Measurements from ENCODE around the gene MAN1C1. TPM values are rescaled to one million over a fixed set of nuclear protein-coding genes. Genes with fewer than 3 reads are reported as not detected.

Gene MAN1C1
- polyA plus RNA-seq, 1 of the 3 experiments (the other 2 are of a cell fraction): 0.20 TPM

GRCh38 chr1:25700626-25701025 lies 84.0 kb downstream of the MAN1C1 start:
- Histone ChIP-seq H3K27me3 (ENCODE audit: insufficient read depth) (no peaks in the 10 kb centered on the region), H3K9me3 (no peaks in the 10 kb centered on the region), H3K4me1 (ENCODE audit: control insufficient read depth in 1 of 2, insufficient read depth in 2 of 2, low read depth in 1 of 2, low read length in 1 of 2) (peaks cover 5 to 50% of the 10 kb centered on the region in 2 experiments; a peak in 2 of 4 replicates), H3K27ac (ENCODE audit: low read depth in 2 of 2, low read length in 1 of 2) (peak overlapping the region in 1 of 2 experiments; percentile 43; a peak in 1 of 4 replicates), H3K79me2 (ENCODE audit: insufficient read depth) (no peaks in the 10 kb centered on the region), H2AFZ (ENCODE audit: low read depth) (no peak overlapping the region), H4K20me1 (ENCODE audit: insufficient read depth) (no peaks in the 10 kb centered on the region), H3K4me3 (ENCODE audit: low read depth in 2 of 2, low read length in 1 of 2) (no peak overlapping the region), H3K4me2 (no peak overlapping the region), H3F3A (replicated peaks; ENCODE audit: insufficient read depth) (no peaks in the 10 kb centered on the region), H3K9me2 (no peaks in the 10 kb centered on the region), H3K9ac (no peak overlapping the region), H3K36me3 (replicated peaks in 1 of 2; ENCODE audit: control insufficient read depth in 1 of 2, insufficient read depth in 2 of 2, low read length in 1 of 2) (no peaks in the 10 kb centered on the region)
- DNase-seq: peak; percentile 68
- ChIA-PET CTCF (interaction anchor here (2.2 kb wide), 1 partner anchor 8 kb away, joined by 7 read pairs; no protein-coding TSS in a partner anchor), POLR2A (no interaction called here)
- 80% methylated on average over 6 of the region's 7 CpGs for WGBS (ENCODE audit: low lambda C conversion rate)
- TF ChIP-seq CTCF (IDR thresholded peaks at IDR 0.05) (peak; percentile 20; the same call in 1 of the 2 replicates), ELF1 (IDR thresholded peaks at IDR 0.05) (no peak)

GRCh38 chr1:25701030-25701785 lies 84.6 kb downstream of the MAN1C1 start:
- WGBS (ENCODE audit: low lambda C conversion rate): 83% methylated on average over 7 of the region's 9 CpGs
- Histone ChIP-seq H3F3A (replicated peaks; ENCODE audit: insufficient read depth) (no peaks in the 10 kb centered on the region), H3K9ac (no peak overlapping the region), H3K4me3 (ENCODE audit: low read depth in 2 of 2, low read length in 1 of 2) (no peak overlapping the region), H3K9me3 (no peaks in the 10 kb centered on the region), H3K4me2 (no peak overlapping the region), H3K27me3 (ENCODE audit: insufficient read depth) (no peaks in the 10 kb centered on the region), H2AFZ (ENCODE audit: low read depth) (no peak overlapping the region), H3K9me2 (no peaks in the 10 kb centered on the region), H3K79me2 (ENCODE audit: insufficient read depth) (no peaks in the 10 kb centered on the region), H4K20me1 (ENCODE audit: insufficient read depth) (no peaks in the 10 kb centered on the region), H3K4me1 (ENCODE audit: control insufficient read depth in 1 of 2, insufficient read depth in 2 of 2, low read depth in 1 of 2, low read length in 1 of 2) (peaks cover 0 to 53% of the 10 kb centered on the region in 2 experiments; a peak in 2 of 4 replicates), H3K36me3 (replicated peaks in 1 of 2; ENCODE audit: control insufficient read depth in 1 of 2, insufficient read depth in 2 of 2, low read length in 1 of 2) (no peaks in the 10 kb centered on the region), H3K27ac (ENCODE audit: low read depth in 2 of 2, low read length in 1 of 2) (no peak overlapping the region; a peak in 1 of 4 replicates)
- DNase-seq: no peak
- CTCF ChIA-PET: interaction anchor here (0.9 to 2.5 kb wide), 4 partner anchors 9 to 110 kb away, joined by 3 to 7 read pairs (median 4); no protein-coding TSS in a partner anchor
- POLR2A ChIA-PET: no interaction called here
- TF ChIP-seq YY1 (IDR thresholded peaks at IDR 0.05; ENCODE audit: low read depth): no peak
- TF ChIP-seq SMC3 (IDR thresholded peaks at IDR 0.05; ENCODE audit: low read depth, low read length): no peak
- no peak for TF ChIP-seq CHD2 (IDR thresholded peaks at IDR 0.05; ENCODE audit: low read length, partially characterized antibody)
- TF ChIP-seq TCF12 (IDR thresholded peaks at IDR 0.05): no peak
- no peak for TF ChIP-seq PBX3 (IDR thresholded peaks at IDR 0.05)
- no peak for TF ChIP-seq NRF1 (IDR thresholded peaks at IDR 0.05; ENCODE audit: low read depth, low read length)
- no peak for TF ChIP-seq ZBTB33 (IDR thresholded peaks at IDR 0.05; ENCODE audit: borderline replicate concordance, low read depth)
- TF ChIP-seq TEAD4 (IDR thresholded peaks at IDR 0.05; ENCODE audit: borderline replicate concordance, insufficient read depth): no peak
- TF ChIP-seq REST (IDR thresholded peaks at IDR 0.05; ENCODE audit: low read depth, low read length): no peak
- TF ChIP-seq POLR2AphosphoS5 (IDR thresholded peaks at IDR 0.05; ENCODE audit: low read depth, low read length): no peak
- TF ChIP-seq CTCF (IDR thresholded peaks at IDR 0.05): no peak
- TF ChIP-seq MXI1 (IDR thresholded peaks at IDR 0.05; ENCODE audit: low read depth, low read length): no peak
- TF ChIP-seq FOXM1 (IDR thresholded peaks at IDR 0.05; ENCODE audit: low read depth): no peak
- no peak for TF ChIP-seq FOSL2 (IDR thresholded peaks at IDR 0.05; ENCODE audit: borderline replicate concordance, low read depth)
